Measurements from ENCODE around the gene LPP.
A peak's percentile ranks its signal among the peaks of the same experiment; 100 is the strongest.

LPP gene

DNA sequence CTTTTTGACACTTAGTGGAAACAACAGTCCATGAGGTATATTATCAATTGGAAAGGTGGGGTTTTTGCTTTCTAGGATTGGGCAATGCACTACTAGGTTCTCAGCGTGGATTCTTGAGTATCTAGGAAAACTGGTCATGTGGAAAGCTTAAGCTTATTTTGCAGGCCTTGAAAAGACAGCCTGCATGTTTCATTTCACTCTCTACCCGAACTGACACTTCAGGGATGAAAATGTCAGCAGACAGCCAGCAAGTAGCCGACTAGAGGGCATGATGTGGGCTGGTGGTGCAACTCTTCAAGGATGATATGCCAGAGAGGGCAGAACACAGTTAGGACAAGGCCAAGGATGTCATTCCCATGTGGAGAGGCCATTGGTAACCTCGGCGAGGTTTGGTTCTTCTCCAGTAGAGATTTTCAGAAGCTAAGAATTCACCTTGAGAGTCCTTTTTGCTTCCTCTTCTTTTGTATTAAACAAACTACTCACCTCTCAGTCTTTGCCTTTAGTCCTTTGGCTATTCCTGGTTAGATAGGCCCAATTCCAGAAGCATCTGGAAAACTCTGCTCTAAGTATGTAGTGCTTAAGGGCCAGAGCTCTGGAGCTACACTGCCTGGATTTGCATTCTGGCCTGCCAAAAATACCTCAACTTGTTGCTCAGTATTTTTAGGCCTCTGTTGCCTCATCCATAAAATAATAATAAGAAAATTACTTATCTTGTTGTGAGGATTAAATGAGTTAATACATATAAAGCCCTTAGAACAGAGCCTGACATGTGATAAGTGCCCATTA, 17.9 kb downstream of the LPP start:
- DNase-seq = no peak

GRCh38 chr3:188174317-188175044, 20.5 kb downstream of the LPP start:
- DNase-seq = no peak

DNA sequence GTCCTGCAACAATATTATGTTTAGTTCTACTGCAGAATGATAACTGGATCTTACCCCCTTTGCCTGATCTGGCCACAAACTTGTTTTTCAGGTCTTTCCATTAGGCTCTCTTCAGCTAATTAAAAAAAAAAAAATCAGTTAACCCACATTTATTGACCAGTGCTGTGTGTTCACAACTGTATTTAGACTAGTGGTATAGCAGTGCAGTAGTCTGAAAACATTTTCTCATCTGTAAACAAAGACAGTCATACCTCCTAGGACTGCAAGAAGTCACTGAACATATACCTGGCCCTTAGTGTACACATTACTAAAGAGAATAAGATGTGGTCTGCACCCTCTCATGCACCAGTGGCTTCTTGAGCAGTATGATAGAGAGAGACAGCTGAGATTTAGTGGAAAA, 22.5 kb downstream of the LPP start:
- no peak for DNase-seq

DNA sequence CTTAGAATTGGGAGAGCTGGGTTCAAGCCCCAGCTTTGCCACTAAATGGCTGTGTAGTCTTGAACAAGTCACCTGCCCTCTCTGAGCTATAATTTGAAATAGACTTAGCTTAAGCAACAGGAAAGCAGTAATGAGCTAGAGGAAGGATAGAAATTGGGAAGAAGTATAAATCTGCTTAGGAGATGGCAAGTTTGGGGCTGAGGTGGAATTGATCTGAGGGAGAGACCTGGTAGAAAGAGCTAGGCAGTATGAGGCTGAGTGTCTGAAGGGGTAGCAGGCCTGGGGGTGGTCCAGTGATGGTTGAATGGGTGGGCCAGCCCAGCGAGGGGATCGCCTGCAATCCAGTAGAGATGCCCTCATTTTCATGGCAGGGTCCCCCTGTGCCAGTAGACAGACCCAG, 22.9 kb downstream of the LPP start:
- no peak for DNase-seq

DNA sequence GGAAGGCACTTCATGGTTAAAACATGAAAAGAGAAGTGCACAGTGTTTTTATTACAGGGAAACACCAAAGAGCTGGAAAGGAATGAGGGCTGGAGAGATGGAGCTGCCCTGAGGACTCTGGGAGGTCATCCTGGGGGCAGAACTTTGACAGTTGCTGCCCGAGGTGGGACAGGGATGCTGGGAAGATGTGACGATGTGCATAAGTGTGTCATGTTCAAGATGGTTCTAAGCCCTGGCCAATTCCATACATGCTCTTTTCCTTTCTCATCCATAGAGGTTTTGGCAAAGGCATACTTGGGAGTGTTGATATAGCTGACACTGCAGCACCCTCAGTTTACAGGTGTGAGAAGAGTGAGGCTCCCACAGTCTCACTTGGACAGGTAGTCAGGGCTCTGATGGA, 23.8 kb downstream of the LPP start:
- no peak for DNase-seq

GRCh38 chr3:188178293-188178936, 24.5 kb downstream of the LPP start:
- no peak for DNase-seq

GRCh38 chr3:188179006-188179966, 25.3 kb downstream of the LPP start:
- no peak for DNase-seq

- DNase-seq = no peak
These were observed 26.2 kb downstream of the LPP start for GRCh38 chr3:188180114-188180513.

GRCh38 chr3:188183452-188183851, 29.5 kb downstream of the LPP start:
- no peak for DNase-seq

DNA sequence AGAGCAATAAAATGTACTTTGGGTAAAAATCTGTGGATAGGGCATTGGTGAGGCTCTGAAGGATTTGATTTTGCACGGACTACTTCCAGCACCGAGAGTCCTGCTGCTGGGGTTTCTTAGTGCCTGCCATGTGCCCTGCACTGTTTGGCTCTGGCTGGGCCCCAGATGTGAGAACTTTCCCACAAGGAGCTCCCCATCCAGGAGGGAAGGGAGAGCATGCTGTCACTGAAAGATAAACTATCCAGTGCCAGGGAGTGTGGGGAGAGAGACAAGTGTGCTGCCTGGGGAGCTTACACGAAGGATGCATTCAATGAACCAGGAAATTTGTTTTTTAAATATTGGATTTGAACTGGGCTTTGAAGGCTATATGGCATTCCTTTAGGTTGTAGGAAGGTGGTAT, 30.2 kb downstream of the LPP start:
- DNase-seq = no peak

GRCh38 chr3:188184649-188185048, 30.7 kb downstream of the LPP start:
- DNase-seq = no peak

DNA sequence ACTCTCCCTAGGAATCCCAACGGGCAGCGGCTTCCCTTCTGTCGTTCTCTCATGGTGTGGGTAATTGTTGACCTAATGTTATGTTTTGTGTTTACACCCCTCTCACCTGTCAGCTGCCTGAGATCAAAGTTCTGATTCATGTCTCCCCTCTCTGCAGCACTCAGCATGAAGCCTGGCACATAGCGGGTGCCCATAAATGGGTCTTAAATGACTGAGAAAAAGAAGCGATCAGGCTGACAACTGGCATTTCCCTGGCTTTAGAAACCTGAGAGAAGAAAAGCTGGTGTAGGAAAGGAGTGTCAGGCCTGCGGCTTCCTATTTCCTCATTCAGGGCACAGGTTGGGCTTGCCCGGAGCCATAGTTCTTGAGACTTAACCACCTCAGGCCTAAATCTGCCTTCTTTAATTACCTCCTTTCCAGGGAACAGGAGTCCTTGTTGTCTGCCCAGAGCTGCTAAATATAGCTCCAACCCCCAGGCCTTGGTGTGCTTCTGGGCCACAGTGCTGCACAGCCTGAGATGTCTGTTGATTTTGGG, 31.8 kb downstream of the LPP start:
- peak; percentile 22 for DNase-seq

DNA sequence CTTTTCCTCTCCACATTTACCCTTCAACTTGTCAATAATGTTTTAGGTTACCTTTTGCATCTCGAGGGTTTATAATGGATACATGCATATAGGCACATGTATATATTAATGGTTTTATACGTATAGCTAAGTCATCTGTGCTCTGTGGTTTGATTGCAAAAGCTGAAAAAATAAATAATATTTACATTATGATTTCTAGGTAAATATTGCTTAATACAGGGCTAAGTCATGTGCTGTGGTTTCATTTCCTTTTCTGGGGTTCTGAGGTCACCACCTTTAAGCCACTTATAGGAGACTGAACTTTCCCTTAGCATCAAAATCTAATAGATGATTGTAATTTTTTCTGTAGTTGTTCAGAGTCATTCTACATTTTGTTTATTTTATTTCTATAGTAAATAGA, 33.1 kb downstream of the LPP start:
- no peak for DNase-seq

GRCh38 chr3:188188911-188189310, 35.0 kb downstream of the LPP start:
- no peak for DNase-seq

DNA sequence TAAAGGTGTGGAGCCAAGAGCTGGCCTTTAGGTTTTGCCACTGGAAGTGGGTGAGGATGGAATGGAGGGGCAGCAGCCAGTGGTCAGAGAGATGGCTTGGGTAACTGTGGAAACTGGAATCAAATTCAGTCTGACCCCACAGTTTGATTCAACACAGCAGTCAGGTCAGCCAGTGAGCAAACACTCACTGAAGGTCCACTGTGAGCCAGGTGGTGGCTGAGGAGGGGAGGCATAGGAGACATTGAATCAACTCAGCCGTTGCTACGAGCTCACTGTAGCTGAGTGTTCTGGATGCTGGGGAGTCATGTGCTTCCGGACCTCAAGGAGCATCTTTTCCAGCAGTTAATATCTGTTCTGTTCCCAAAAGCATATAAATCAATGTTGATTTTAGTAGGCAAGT, 37.5 kb downstream of the LPP start:
- no peak for DNase-seq

DNA sequence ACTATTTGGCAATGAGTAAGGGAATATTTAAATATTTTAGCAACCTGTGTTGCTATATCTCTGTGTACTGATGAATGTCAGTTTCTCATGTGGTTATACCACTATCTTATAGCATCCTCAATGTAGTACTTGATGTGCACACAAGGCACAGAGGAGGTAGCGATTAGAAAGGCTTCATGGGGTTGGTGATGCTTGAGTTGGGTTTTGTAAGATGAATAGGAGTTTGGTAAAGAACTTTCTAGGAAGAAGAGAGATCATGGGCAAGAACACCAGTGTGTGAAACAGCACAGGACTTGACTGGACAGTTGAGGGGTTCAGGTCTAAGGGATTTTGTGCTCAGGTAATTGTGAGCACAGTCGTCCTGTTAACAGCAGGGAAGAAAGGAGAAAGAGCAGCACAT, 38.1 kb downstream of the LPP start:
- no peak for DNase-seq

DNA sequence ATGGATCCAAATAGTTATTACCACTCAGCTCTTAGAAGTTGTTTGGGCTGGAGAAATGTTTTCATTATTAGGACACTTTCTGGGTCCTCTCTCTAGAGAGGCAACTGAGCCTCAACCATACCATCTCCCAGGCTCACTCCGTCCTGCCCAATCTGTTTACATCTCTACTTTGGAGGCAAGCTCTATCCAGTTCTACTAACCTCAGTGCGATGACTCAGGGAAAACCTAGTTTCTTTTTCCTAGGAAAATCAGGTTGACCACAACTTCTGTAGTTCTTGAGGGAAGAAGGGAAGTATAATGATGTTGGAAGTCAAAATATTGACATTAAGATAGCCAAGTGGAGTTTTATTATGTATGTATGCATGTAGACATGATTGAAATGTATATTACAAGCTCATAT, 40.4 kb downstream of the LPP start:
- no peak for DNase-seq

GRCh38 chr3:188196232-188196990, 42.5 kb downstream of the LPP start:
- no peak for DNase-seq

- no peak for DNase-seq
These were observed 43.5 kb downstream of the LPP start for GRCh38 chr3:188197388-188197847.

- DNase-seq = no peak
These were observed 44.0 kb downstream of the LPP start for GRCh38 chr3:188198001-188198400.

- no peak for DNase-seq
These were observed 44.9 kb downstream of the LPP start for GRCh38 chr3:188198760-188199327.
